Cerebellar cortex (tissue), 1 donor: ENCODE data around the gene MX2.
"Not testable (repeated sequence)": the region's sequence is repeated elsewhere in the genome, so short reads cannot be mapped to it uniquely, and the experiment has no call there.

Source experiments
- DNase-seq: peaks from one replicate; pipeline ENCODE4 v3.0.0-alpha.2; 2015; ENCODE audit warnings: low spot score

MX2 gene

GRCh38 chr21:41361786-41362604 lies at the start of gene MX2:
Gene MX2, plus strand, starts transcription at chr21:41362027. Its CDS starts 14,880 bp downstream, at chr21:41376907.
- no peak for DNase-seq

GRCh38 chr21:41313285-41314164 lies 48.3 kb upstream of the MX2 start:
- not testable (repeated sequence) for DNase-seq

GRCh38 chr21:41315726-41316125 lies 46.1 kb upstream of the MX2 start:
- DNase-seq, result no peak

- DNase-seq, result no peak
Measured at GRCh38 chr21:41316200-41317062, 45.4 kb upstream of the MX2 start, which contains the start of gene FAM3B. Gene FAM3B, plus strand, starts transcription at chr21:41316801. Its CDS starts 79 bp downstream, at chr21:41316880.

- no peak for DNase-seq
Measured at GRCh38 chr21:41317063-41317392, 44.8 kb upstream of the MX2 start.

- DNase-seq, result no peak
Measured at GRCh38 chr21:41317458-41317857, 44.4 kb upstream of the MX2 start.

- no peak for DNase-seq
Measured at GRCh38 chr21:41318218-41318617, 43.6 kb upstream of the MX2 start.

GRCh38 chr21:41319273-41319672 lies 42.6 kb upstream of the MX2 start:
- DNase-seq, result no peak

- DNase-seq, result no peak
Measured at GRCh38 chr21:41321211-41321907, 40.5 kb upstream of the MX2 start.

GRCh38 chr21:41321908-41322495 lies 39.8 kb upstream of the MX2 start:
- DNase-seq, result no peak

GRCh38 chr21:41322496-41323382 lies 39.1 kb upstream of the MX2 start:
- no peak for DNase-seq

- no peak for DNase-seq
Measured at GRCh38 chr21:41325138-41325912, 36.5 kb upstream of the MX2 start.

GRCh38 chr21:41326414-41327080 lies 35.3 kb upstream of the MX2 start:
- DNase-seq, result no peak

GRCh38 chr21:41327753-41328152 lies 34.1 kb upstream of the MX2 start:
- no peak for DNase-seq

GRCh38 chr21:41328660-41329607 lies 32.9 kb upstream of the MX2 start:
- DNase-seq, result no peak

GRCh38 chr21:41333752-41334151 lies 28.1 kb upstream of the MX2 start:
- no peak for DNase-seq

- DNase-seq, result no peak
Measured at GRCh38 chr21:41337515-41337914, 24.3 kb upstream of the MX2 start.

GRCh38 chr21:41338455-41338854 lies 23.4 kb upstream of the MX2 start:
- no peak for DNase-seq
